Gastroesophageal sphincter (tissue), 4 donors: ENCODE data around the gene CARD19. TPM values are rescaled to one million over a fixed set of nuclear protein-coding genes. Genes with fewer than 3 reads are reported as not detected.

ENCODE experiments used
- ATAC-seq: fragments of 150-250 bp; one replicate; pipeline ENCODE4 v1.9.1; 2016; ENCODE audit warnings: mild to moderate bottlenecking, moderate library complexity
- H3K27ac ChIP-seq, 4 donors: fragments of 200-600 bp; sonication (generic) in 3 of 4; 1 replicate in 3 of 4; 2 replicates in 1 of 4; pipeline ENCODE4 v1.5.1; 2016 to 2019
- H3K27me3 ChIP-seq: fragments of 200-600 bp; sonication (generic); one replicate; pipeline ENCODE4 v1.5.1; 2019
- H3K36me3 ChIP-seq, 2 donors: fragments of 200-600 bp; sonication (generic); one replicate each; pipeline ENCODE4 v1.5.1; 2019; ENCODE audit warnings: control low read depth in 1 of 2
- H3K4me1 ChIP-seq, 3 donors: fragments of 200-600 bp; sonication (generic); 1 replicate in 2 of 3; 2 replicates in 1 of 3; pipeline ENCODE4 v1.5.1; 2016 to 2019; ENCODE audit warnings: control low read depth in 2 of 3
- H3K4me3 ChIP-seq, 2 donors: fragments of 200-600 bp; sonication (generic); one replicate each; pipeline ENCODE4 v1.5.1; 2019; ENCODE audit warnings: mild to moderate bottlenecking in 1 of 2, moderate library complexity in 1 of 2
- H3K9me3 ChIP-seq, 3 donors: fragments of 200-600 bp; sonication (generic); one replicate each; pipeline ENCODE4 v1.5.1; 2017 to 2019; ENCODE audit warnings: control low read depth in 2 of 3
- EP300 ChIP-seq: sonication (generic); formaldehyde crosslinking; IDR thresholded peaks from one replicate; pipeline ENCODE4 v1.6.1; 2017; ENCODE audit warnings: antibody characterized with exemption, mild to moderate bottlenecking
- POLR2A ChIP-seq, 2 donors: fragments of 450-650 bp; IDR thresholded peaks; one replicate each; pipeline ENCODE4 v1.6.1; 2017; ENCODE audit warnings: antibody characterized with exemption in 2 of 2, mild to moderate bottlenecking in 2 of 2, moderate library complexity in 1 of 2
- POLR2AphosphoS5 ChIP-seq: sonication (generic); formaldehyde crosslinking; IDR thresholded peaks from one replicate; pipeline ENCODE4 v1.6.1; 2017; ENCODE audit warnings: antibody characterized with exemption
- WGBS, 2 donors: methylation state at CpG; one replicate each; pipeline ENCODE4 v1.1.5; 2018; ENCODE audit warnings: low coverage in 1 of 2; 5-methylcytosine and 5-hydroxymethylcytosine counted together
- total RNA-seq, 4 donors: library from RNA; depleted of rRNA; stranded (reverse); fragments of >200 nt; gene quantifications; one replicate each; pipeline ENCODE4 v1.1.0, GENCODE V29; 2016
- TF ChIP-seq, protein P1 (sequence below), 4 experiments: fragments of 200-600 bp in 2 of 4; fragments of 450-650 bp in 2 of 4; sonication (generic) in 1 of 4; IDR thresholded peaks; one replicate each; pipeline ENCODE4 v1.5.1; 2017 to 2019; ENCODE audit warnings: antibody characterized with exemption in 4 of 4, mild to moderate bottlenecking in 2 of 4, moderate library complexity in 2 of 4

The CARD19 gene
- total RNA-seq, 4 donors from 2014 or later: 78.5 to 82.2 (median 80.1) TPM

DNA sequence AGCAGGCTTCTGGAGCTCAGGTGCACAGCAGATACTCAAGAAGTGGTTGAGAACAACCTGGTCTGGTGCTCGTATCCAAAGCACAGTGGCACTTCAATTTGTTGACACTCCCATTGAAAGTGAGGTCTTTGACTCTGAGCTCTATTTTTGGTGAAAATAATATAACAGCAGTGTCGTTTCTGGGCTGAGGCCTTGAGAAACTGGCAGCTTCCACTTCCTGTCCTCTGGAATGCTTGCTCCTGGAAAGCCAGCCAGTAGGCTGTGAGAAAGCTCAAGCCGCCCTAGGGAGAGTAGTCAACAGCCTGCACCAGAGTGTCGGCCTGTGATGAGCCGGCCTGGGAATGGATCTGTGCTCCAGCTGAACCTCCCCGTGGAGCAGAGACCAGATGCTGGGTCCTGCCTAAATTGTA, 44.3 kb upstream of the CARD19 start:
- Histone ChIP-seq H3K4me3 (no peak overlapping the region), H3K36me3 (no peaks in the 10 kb centered on the region), H3K27me3 (no peaks in the 10 kb centered on the region), H3K9me3 (no peaks in the 10 kb centered on the region), H3K4me1 (peaks cover 0 to 18% (median 5%) of the 10 kb centered on the region in 3 donors), H3K27ac (peak overlapping the region; percentile 18 to 75 (median 64))
- ATAC-seq: peak; percentile 87
- TF ChIP-seq POLR2AphosphoS5 (peak; percentile 11), POLR2A (IDR thresholded peaks at IDR 0.05) (no peak)
- WGBS, 2 donors: 17 to 26% methylated on average over 2 to 4 of the region's 6 CpGs

DNA sequence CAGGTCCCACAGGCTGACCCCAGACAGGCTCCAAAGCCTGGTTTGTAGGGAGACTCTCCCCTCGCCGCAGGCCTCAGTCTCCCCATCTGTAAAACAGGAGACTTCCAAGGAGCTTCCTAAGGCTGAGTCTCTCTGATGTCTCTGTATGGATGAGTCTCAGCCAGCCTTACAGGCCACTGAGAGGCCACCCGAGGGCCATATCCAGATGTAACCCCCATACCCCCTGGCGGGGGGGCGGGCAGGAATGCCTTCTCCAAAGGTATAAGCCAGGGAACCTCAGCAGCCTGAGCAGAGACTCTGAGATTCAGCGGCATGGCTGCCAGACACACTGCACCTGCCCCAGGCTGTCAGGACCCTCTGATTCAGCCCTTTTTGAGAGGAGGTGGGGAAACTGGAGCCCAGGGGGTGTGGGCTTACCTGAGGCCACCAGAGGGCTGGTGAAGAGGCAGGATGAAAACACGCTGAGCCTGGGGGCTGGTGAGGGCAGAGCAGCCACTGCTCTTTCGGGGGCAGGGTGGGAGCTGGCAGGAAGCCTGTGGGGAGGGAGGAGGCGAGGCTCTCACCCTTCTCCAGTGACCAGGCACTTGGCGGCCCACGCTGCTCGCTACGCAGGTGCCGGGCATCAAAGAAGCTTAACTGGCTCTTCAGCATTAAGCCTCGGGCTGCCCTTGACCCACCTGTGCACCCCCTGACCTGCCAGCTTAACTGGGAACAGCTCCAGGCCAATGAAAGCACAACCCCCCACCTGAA, 43.1 kb upstream of the CARD19 start:
- peaks cover 0 to 20% (median 5%) of the 10 kb centered on the region in 3 donors for H3K4me1 ChIP-seq
- no peaks in the 10 kb centered on the region for H3K36me3 ChIP-seq
- WGBS, 2 donors: no CpG with 5 or more reads among the region's 15 CpGs
- ATAC-seq: no peak
- no peaks in the 10 kb centered on the region for H3K27me3 ChIP-seq
- TF ChIP-seq, protein P1, sequence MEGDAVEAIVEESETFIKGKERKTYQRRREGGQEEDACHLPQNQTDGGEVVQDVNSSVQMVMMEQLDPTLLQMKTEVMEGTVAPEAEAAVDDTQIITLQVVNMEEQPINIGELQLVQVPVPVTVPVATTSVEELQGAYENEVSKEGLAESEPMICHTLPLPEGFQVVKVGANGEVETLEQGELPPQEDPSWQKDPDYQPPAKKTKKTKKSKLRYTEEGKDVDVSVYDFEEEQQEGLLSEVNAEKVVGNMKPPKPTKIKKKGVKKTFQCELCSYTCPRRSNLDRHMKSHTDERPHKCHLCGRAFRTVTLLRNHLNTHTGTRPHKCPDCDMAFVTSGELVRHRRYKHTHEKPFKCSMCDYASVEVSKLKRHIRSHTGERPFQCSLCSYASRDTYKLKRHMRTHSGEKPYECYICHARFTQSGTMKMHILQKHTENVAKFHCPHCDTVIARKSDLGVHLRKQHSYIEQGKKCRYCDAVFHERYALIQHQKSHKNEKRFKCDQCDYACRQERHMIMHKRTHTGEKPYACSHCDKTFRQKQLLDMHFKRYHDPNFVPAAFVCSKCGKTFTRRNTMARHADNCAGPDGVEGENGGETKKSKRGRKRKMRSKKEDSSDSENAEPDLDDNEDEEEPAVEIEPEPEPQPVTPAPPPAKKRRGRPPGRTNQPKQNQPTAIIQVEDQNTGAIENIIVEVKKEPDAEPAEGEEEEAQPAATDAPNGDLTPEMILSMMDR (IDR thresholded peaks at IDR 0.05): no peak
- no peak for TF ChIP-seq POLR2A (IDR thresholded peaks at IDR 0.05)
- TF ChIP-seq EP300: no peak
- TF ChIP-seq POLR2AphosphoS5: no peak
- H3K9me3 ChIP-seq: no peaks in the 10 kb centered on the region
- peak overlapping the region in 2 of 4 donors; percentile 55 to 72 for H3K27ac ChIP-seq
- H3K4me3 ChIP-seq: no peak overlapping the region

DNA sequence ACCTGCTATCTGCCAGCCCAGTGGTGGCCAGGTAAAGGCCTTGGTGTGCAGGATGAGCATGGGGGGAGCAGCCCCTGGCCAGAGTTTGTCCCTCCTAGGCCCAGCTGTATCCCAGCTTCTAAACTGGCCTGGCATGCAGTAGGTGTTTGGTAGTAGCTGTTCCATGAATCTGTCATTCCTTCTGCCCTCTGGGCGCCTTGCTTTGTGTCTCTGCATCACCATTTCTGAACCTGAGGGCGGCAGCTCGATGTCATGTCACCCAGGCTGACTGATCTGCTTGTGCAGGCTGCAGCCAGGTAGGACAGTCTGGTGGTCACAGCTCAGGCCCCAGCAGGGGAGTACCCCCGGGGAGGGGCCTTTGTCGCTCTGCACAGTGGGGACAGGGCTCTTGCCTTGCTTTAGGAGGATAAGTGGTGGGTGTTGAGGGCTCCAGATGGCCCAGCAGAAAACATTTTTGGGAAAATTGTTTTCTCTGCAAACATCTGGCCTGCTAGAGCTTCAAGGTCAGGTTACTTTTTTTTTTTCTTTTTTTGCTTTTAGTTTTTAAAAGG, 42.2 kb upstream of the CARD19 start:
- H3K27me3 ChIP-seq: peaks cover 6% of the 10 kb centered on the region
- ATAC-seq: no peak
- H3K36me3 ChIP-seq: no peaks in the 10 kb centered on the region
- H3K9me3 ChIP-seq: no peaks in the 10 kb centered on the region
- H3K27ac ChIP-seq: no peak overlapping the region
- 100% methylated on average over 1 of the region's 5 CpGs; no CpG with 5 or more reads in 1 of the 2 donors for WGBS, 2 donors
- TF ChIP-seq, protein P1 (IDR thresholded peaks at IDR 0.05): no peak
- TF ChIP-seq POLR2AphosphoS5 (no peak), POLR2A (IDR thresholded peaks at IDR 0.05) (no peak), EP300 (no peak)
- H3K4me1 ChIP-seq: peaks cover 0 to 29% (median 14%) of the 10 kb centered on the region in 3 donors
- H3K4me3 ChIP-seq: no peak overlapping the region

DNA sequence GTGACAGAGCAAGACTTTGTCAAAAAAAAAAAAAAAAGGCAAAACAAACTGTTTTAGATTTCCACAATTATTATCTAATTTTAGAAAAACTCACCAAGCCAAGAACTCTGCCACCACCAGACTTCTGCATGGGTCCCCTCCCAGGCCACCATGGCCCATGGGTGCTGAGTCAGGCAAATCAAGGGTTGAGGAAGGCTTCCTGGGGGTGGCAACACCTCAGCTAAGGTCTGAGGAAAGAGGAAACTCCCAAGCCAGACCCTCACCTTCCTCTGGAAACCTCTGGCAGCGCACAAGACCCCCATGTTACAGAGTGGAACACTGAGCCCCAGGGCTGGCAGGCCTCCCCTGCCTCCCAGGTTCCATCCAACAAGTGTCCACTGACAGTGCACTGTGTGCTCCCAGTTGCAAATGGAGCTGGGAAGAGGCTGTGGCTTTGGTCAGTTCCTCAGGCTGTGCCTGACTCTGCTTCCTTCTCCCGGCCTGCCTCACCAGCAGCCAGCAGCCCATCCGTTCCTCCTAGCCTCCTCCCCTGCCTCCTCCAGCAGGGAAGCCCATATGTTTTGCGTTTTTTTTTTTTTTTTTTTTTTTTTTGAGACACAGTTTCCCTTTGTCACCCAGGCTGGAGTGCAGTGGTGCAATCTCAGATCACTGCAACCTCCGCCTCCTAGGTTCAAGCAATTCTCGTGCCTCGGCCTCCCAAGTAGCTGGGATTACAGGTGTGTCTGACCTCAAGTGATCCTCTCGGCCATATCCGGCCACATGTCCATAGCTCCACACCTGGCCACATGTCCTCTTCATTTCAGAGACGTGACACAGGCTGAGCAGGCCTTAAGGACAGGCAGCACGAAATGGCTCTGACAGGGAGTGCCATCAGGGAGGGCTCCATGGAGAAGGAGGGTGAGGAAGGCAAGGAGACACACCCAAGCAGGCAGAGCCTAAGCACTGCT, 41.0 kb upstream of the CARD19 start:
- peaks cover 15% of the 10 kb centered on the region for H3K27me3 ChIP-seq
- no peak for ATAC-seq
- H3K27ac ChIP-seq: no peak overlapping the region
- H3K4me1 ChIP-seq: peaks cover 0 to 40% (median 17%) of the 10 kb centered on the region in 3 donors
- no peak overlapping the region for H3K4me3 ChIP-seq
- TF ChIP-seq, protein P1 (IDR thresholded peaks at IDR 0.05): no peak
- TF ChIP-seq EP300 (no peak), POLR2AphosphoS5 (no peak), POLR2A (IDR thresholded peaks at IDR 0.05) (no peak)
- 63% methylated on average over 5 of the region's 11 CpGs; no CpG with 5 or more reads in 1 of the 2 donors for WGBS, 2 donors
- no peaks in the 10 kb centered on the region for H3K36me3 ChIP-seq
- no peaks in the 10 kb centered on the region for H3K9me3 ChIP-seq

DNA sequence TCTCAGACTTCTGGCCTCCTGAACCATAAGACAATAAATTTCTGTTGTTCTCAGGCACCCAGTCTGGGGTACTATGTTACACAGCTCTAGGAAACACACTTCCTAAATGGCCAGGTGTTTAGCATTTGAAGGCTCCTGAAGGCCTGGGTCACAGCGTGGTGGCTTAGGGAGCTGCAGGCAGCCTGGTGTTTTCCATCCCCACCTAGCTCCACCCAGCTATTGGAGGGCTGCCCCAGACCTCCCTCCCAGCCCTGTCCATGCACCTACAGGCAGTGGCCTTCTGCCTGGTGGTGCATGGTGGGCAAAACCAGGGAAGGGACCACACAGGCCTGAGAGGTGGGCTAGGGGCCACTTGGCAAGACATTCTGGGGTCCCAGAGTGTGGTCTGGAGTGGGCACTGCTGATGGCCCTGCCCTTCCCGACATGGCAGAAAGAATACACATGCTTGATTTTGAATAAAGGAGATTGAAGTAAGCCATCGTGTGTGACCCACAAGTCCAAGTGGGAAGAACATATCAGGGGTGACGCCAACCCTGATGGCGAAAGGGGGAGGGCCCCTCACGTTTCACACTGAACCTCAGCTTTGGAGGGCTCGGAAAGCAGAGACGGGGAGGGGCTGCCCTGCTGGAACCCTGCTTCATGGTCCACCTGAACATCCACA, 38.8 kb upstream of the CARD19 start:
- Histone ChIP-seq H3K9me3 (no peaks in the 10 kb centered on the region), H3K27ac (no peak overlapping the region), H3K27me3 (peaks cover 18% of the 10 kb centered on the region), H3K4me3 (no peak overlapping the region), H3K36me3 (no peaks in the 10 kb centered on the region), H3K4me1 (peaks cover 0 to 30% (median 12%) of the 10 kb centered on the region in 3 donors)
- ATAC-seq: no peak
- TF ChIP-seq EP300 (no peak), POLR2A (IDR thresholded peaks at IDR 0.05) (no peak), POLR2AphosphoS5 (no peak)
- WGBS, 2 donors: 73% methylated on average over 3 of the region's 8 CpGs; no CpG with 5 or more reads in 1 of the 2 donors
